ENCODE results near the gene SRGN.
A peak's percentile ranks its signal among the peaks of the same experiment; 100 is the strongest.

The SRGN gene

DNA sequence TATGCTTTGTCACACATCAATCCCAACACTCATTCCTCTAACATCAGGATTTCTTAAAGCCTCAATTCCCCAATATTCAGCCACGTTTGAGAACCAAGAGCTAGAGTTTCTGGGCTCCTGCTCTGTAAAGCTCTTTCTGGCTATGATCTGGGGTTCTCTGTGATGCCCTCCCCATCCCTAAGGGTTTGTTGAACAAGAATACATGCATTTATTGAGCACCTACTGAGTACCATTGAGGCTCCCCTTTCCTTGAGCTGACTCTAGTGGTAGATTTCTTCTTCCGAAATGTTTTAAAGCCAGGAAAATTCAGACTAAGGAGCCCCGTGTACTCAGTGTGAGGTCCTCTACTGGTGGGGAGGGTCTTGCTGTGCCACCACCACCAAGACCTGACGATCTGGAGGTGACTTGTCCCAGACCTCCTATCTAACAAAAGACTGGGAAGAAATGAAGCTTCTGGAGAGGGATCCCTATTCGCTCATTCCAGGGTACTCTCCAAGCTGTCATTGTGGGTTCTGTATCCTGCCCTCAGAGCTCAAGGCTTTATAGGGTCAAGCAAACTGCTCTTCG is 23.1 kb upstream of the SRGN start:
- Histone ChIP-seq H3K9me3 (ENCODE audit: low read length) (no peaks in the 10 kb centered on the region), H4K20me1 (ENCODE audit: insufficient read depth, low read length) (no peaks in the 10 kb centered on the region), H3K4me2 (ENCODE audit: low read length) (no peak overlapping the region), H3K9me2 (ENCODE audit: low read depth, low read length) (no peaks in the 10 kb centered on the region), H3F3A (ENCODE audit: insufficient read depth, low read length) (no peaks in the 10 kb centered on the region), H3K27ac (ENCODE audit: low read depth, low read length, poor library complexity, severe bottlenecking) (no peak overlapping the region), H3K9ac (ENCODE audit: low read length) (no peak overlapping the region), H3K4me1 (ENCODE audit: insufficient read depth, low read length, severe bottlenecking) (peaks cover 11% of the 10 kb centered on the region), H2AFZ (ENCODE audit: low read length) (no peak overlapping the region), H3K4me3 (ENCODE audit: low read depth, low read length, poor library complexity, severe bottlenecking) (no peak overlapping the region), H3K79me2 (ENCODE audit: insufficient read depth, low read length) (no peaks in the 10 kb centered on the region), H3K36me3 (ENCODE audit: insufficient read depth, low read length) (no peaks in the 10 kb centered on the region), H3K27me3 (ENCODE audit: insufficient read depth, low read length) (peaks cover 4% of the 10 kb centered on the region; the same call in 1 of the 2 replicates)
- TF ChIP-seq, protein P1, sequence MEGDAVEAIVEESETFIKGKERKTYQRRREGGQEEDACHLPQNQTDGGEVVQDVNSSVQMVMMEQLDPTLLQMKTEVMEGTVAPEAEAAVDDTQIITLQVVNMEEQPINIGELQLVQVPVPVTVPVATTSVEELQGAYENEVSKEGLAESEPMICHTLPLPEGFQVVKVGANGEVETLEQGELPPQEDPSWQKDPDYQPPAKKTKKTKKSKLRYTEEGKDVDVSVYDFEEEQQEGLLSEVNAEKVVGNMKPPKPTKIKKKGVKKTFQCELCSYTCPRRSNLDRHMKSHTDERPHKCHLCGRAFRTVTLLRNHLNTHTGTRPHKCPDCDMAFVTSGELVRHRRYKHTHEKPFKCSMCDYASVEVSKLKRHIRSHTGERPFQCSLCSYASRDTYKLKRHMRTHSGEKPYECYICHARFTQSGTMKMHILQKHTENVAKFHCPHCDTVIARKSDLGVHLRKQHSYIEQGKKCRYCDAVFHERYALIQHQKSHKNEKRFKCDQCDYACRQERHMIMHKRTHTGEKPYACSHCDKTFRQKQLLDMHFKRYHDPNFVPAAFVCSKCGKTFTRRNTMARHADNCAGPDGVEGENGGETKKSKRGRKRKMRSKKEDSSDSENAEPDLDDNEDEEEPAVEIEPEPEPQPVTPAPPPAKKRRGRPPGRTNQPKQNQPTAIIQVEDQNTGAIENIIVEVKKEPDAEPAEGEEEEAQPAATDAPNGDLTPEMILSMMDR (IDR thresholded peaks at IDR 0.05; ENCODE audit: low read length) = peak; percentile 51
- no peak for TF ChIP-seq EZH2 (IDR thresholded peaks at IDR 0.05; ENCODE audit: borderline replicate concordance, low read length)

DNA sequence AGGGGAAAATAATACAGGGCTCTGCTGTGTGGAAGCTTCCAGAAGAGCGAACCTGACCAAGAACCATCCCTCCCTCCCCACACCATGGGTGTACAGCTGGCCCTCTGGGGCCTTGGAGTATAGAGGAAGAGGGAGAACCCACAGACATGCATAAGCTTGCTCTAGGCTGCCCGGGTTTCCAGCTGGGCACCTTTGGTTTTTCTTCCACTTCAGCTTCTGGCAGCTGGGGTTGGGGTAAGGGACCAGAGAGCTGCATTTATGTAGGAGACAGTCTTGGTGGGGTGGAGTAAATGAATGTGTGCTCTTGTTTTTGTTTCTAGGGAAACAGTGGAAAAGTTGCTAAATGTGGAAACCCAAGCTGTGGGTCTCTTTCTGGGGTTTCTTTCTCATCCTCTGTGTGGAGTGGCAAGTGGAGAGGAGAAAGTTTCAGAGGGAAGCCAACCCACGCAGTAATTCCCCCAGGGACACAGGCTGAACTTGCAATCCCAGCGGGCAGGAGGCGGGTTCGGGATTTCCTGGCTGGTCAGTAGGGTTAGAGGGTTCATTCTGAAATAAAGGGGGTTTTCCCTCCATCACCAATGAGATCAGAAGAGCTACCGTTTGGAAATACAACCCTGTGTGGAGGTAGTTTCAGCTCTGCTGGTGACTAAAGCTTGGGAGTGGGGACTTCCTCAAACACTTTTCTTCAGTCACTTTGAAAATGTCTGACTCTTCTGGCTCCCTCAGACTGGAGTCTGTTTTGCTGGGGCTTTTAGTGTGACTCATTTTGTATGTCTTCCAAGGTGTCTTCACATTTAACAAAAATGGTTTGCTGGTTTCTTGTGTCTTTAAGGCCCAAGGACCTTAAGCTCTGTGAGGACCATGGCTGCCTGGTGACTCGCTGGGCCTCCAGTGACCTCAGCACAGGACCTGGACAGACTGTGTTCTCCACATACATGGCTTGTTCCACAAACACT is 22.2 kb upstream of the SRGN start:
- Histone ChIP-seq H3K79me2 (ENCODE audit: insufficient read depth, low read length) (no peaks in the 10 kb centered on the region), H3K27ac (ENCODE audit: low read depth, low read length, poor library complexity, severe bottlenecking) (no peak overlapping the region), H3K4me3 (ENCODE audit: low read depth, low read length, poor library complexity, severe bottlenecking) (no peak overlapping the region), H4K20me1 (ENCODE audit: insufficient read depth, low read length) (no peaks in the 10 kb centered on the region), H3K36me3 (ENCODE audit: insufficient read depth, low read length) (no peaks in the 10 kb centered on the region), H3F3A (ENCODE audit: insufficient read depth, low read length) (no peaks in the 10 kb centered on the region), H3K9me2 (ENCODE audit: low read depth, low read length) (no peaks in the 10 kb centered on the region), H3K27me3 (ENCODE audit: insufficient read depth, low read length) (peaks cover 4% of the 10 kb centered on the region; the same call in 1 of the 2 replicates), H3K4me2 (ENCODE audit: low read length) (no peak overlapping the region), H3K9me3 (ENCODE audit: low read length) (no peaks in the 10 kb centered on the region), H3K9ac (ENCODE audit: low read length) (no peak overlapping the region), H2AFZ (ENCODE audit: low read length) (no peak overlapping the region), H3K4me1 (ENCODE audit: insufficient read depth, low read length, severe bottlenecking) (peaks cover 11% of the 10 kb centered on the region)
- no peak for TF ChIP-seq EZH2 (IDR thresholded peaks at IDR 0.05; ENCODE audit: borderline replicate concordance, low read length)
- TF ChIP-seq, protein P1 (IDR thresholded peaks at IDR 0.05; ENCODE audit: low read length) = no peak

DNA sequence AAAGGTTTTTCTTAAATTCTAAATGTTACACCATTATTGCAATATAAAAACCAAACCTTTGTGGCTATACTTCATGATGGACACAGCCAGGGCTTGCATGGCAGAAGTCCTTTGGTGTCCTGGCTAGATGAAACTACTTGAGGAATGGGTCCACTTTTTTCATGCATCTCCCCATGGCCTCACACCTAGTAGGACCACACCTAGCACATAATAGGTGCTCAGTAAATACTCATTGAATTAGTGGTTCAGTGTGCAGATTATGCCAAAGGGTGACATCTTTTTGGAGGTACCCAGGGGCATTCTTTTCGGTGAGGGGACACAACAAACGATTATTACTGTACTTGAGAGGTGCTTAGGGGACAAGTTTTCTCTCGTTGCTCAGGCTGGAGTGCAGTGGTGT is 20.7 kb upstream of the SRGN start:
- Histone ChIP-seq H3K9me3 (ENCODE audit: low read length) (no peaks in the 10 kb centered on the region), H3K9me2 (ENCODE audit: low read depth, low read length) (no peaks in the 10 kb centered on the region), H2AFZ (ENCODE audit: low read length) (no peak overlapping the region), H3K79me2 (ENCODE audit: insufficient read depth, low read length) (no peaks in the 10 kb centered on the region), H4K20me1 (ENCODE audit: insufficient read depth, low read length) (no peaks in the 10 kb centered on the region), H3K4me3 (ENCODE audit: low read depth, low read length, poor library complexity, severe bottlenecking) (no peak overlapping the region), H3K4me1 (ENCODE audit: insufficient read depth, low read length, severe bottlenecking) (peaks cover under 1% of the 10 kb centered on the region), H3K4me2 (ENCODE audit: low read length) (no peak overlapping the region), H3K36me3 (ENCODE audit: insufficient read depth, low read length) (no peaks in the 10 kb centered on the region), H3K27me3 (ENCODE audit: insufficient read depth, low read length) (peaks cover 4% of the 10 kb centered on the region; the same call in 1 of the 2 replicates), H3K9ac (ENCODE audit: low read length) (no peak overlapping the region), H3K27ac (ENCODE audit: low read depth, low read length, poor library complexity, severe bottlenecking) (no peak overlapping the region), H3F3A (ENCODE audit: insufficient read depth, low read length) (no peaks in the 10 kb centered on the region)
- TF ChIP-seq, protein P1 (IDR thresholded peaks at IDR 0.05; ENCODE audit: low read length) = no peak
- no peak for TF ChIP-seq EZH2 (IDR thresholded peaks at IDR 0.05; ENCODE audit: borderline replicate concordance, low read length)
